ENCODE data around the gene UNCX. TPM values are rescaled to one million over a fixed set of nuclear protein-coding genes. Genes with fewer than 3 reads are reported as not detected.

The UNCX gene
- total and polyA plus RNA-seq, 2 experiments from 2014 or later = not detected

DNA sequence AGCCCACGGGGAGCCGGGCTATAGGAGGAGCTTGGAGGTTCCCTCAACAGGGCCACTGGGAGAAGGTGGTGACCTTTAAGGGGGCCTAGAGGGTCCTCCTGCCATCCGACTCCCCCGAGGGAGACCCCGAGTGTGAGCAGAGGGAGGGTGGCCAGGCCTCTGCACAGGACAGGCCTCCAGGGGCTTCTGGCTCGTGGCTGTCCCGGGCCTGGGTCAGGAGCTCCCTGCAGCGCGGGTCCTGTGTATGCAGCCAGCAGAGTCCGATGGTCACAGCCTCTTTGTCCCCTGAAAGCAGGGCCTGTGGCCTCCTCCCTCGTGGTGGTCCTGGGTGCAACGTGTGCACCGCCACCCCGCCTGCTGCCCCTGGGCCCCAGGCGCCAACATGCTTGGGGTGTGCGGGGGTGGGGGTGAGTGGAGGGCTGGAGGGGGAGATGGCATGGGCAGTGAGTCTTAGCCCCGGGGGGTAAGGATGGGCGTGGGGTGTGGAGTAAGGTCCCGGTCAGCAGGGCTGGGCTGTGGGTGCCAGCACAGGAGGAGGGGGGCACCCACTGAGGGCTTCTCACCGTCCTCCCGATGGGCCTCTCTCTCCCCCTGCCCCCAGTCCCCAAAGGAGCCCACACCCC, 27.1 kb downstream of the UNCX start:
- Mint-ChIP-seq H3K4me1 (peaks cover 2% of the 10 kb centered on the region; the same call in 1 of the 3 replicates), H3K4me3 (no peak overlapping the region), H3K27ac (no peak overlapping the region), H3K27me3 (ENCODE audit: insufficient read depth, low read depth, poor library complexity) (peaks cover 2% of the 10 kb centered on the region), H3K36me3 (ENCODE audit: low read depth) (no peaks in the 10 kb centered on the region), H3K9me3 (no peaks in the 10 kb centered on the region; the same call in 2 of the 3 replicates)
- ATAC-seq (no peak), DNase-seq (ENCODE audit: low spot score) (no peak)
- Histone ChIP-seq H2AFZ (no peak overlapping the region), H3K79me2 (replicated peaks; ENCODE audit: insufficient read depth) (no peaks in the 10 kb centered on the region), H3K9me2 (ENCODE audit: insufficient read depth) (no peaks in the 10 kb centered on the region), H3K4me3 (no peak overlapping the region), H3K27ac (ENCODE audit: low read depth) (no peak overlapping the region), H3K4me2 (no peak overlapping the region), H3F3A (replicated peaks; ENCODE audit: low read depth) (no peaks in the 10 kb centered on the region), H4K20me1 (replicated peaks; ENCODE audit: insufficient read depth) (no peaks in the 10 kb centered on the region), H3K4me1 (ENCODE audit: insufficient read depth) (no peaks in the 10 kb centered on the region), H3K36me3 (ENCODE audit: insufficient read depth) (no peaks in the 10 kb centered on the region), H3K27me3 (ENCODE audit: insufficient read depth) (no peaks in the 10 kb centered on the region)
- TF ChIP-seq STAT1 (IDR thresholded peaks at IDR 0.05; ENCODE audit: unreplicated experiment) (no peak), CREB1 (CRISPR knock-in tag; IDR thresholded peaks at IDR 0.05; ENCODE audit: low read depth) (no peak), EZH2phosphoT487 (IDR thresholded peaks at IDR 0.05; ENCODE audit: unreplicated experiment) (no peak), POLR2AphosphoS5 (IDR thresholded peaks at IDR 0.05; ENCODE audit: low read depth) (no peak), NANOG (IDR thresholded peaks at IDR 0.05; ENCODE audit: borderline replicate concordance) (no peak), ZNF331 (CRISPR knock-in tag; IDR thresholded peaks at IDR 0.05; ENCODE audit: low read depth) (no peak), JUNB (IDR thresholded peaks at IDR 0.05; ENCODE audit: unreplicated experiment) (no peak), EZH2 (IDR thresholded peaks at IDR 0.05; ENCODE audit: low read depth, unreplicated experiment) (no peak)
- TF ChIP-seq, protein P1, sequence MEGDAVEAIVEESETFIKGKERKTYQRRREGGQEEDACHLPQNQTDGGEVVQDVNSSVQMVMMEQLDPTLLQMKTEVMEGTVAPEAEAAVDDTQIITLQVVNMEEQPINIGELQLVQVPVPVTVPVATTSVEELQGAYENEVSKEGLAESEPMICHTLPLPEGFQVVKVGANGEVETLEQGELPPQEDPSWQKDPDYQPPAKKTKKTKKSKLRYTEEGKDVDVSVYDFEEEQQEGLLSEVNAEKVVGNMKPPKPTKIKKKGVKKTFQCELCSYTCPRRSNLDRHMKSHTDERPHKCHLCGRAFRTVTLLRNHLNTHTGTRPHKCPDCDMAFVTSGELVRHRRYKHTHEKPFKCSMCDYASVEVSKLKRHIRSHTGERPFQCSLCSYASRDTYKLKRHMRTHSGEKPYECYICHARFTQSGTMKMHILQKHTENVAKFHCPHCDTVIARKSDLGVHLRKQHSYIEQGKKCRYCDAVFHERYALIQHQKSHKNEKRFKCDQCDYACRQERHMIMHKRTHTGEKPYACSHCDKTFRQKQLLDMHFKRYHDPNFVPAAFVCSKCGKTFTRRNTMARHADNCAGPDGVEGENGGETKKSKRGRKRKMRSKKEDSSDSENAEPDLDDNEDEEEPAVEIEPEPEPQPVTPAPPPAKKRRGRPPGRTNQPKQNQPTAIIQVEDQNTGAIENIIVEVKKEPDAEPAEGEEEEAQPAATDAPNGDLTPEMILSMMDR (conservative IDR thresholded peaks at IDR 0.05; ENCODE audit: low read depth in 2 of 2) = no peak
- TF ChIP-seq, protein P2, sequence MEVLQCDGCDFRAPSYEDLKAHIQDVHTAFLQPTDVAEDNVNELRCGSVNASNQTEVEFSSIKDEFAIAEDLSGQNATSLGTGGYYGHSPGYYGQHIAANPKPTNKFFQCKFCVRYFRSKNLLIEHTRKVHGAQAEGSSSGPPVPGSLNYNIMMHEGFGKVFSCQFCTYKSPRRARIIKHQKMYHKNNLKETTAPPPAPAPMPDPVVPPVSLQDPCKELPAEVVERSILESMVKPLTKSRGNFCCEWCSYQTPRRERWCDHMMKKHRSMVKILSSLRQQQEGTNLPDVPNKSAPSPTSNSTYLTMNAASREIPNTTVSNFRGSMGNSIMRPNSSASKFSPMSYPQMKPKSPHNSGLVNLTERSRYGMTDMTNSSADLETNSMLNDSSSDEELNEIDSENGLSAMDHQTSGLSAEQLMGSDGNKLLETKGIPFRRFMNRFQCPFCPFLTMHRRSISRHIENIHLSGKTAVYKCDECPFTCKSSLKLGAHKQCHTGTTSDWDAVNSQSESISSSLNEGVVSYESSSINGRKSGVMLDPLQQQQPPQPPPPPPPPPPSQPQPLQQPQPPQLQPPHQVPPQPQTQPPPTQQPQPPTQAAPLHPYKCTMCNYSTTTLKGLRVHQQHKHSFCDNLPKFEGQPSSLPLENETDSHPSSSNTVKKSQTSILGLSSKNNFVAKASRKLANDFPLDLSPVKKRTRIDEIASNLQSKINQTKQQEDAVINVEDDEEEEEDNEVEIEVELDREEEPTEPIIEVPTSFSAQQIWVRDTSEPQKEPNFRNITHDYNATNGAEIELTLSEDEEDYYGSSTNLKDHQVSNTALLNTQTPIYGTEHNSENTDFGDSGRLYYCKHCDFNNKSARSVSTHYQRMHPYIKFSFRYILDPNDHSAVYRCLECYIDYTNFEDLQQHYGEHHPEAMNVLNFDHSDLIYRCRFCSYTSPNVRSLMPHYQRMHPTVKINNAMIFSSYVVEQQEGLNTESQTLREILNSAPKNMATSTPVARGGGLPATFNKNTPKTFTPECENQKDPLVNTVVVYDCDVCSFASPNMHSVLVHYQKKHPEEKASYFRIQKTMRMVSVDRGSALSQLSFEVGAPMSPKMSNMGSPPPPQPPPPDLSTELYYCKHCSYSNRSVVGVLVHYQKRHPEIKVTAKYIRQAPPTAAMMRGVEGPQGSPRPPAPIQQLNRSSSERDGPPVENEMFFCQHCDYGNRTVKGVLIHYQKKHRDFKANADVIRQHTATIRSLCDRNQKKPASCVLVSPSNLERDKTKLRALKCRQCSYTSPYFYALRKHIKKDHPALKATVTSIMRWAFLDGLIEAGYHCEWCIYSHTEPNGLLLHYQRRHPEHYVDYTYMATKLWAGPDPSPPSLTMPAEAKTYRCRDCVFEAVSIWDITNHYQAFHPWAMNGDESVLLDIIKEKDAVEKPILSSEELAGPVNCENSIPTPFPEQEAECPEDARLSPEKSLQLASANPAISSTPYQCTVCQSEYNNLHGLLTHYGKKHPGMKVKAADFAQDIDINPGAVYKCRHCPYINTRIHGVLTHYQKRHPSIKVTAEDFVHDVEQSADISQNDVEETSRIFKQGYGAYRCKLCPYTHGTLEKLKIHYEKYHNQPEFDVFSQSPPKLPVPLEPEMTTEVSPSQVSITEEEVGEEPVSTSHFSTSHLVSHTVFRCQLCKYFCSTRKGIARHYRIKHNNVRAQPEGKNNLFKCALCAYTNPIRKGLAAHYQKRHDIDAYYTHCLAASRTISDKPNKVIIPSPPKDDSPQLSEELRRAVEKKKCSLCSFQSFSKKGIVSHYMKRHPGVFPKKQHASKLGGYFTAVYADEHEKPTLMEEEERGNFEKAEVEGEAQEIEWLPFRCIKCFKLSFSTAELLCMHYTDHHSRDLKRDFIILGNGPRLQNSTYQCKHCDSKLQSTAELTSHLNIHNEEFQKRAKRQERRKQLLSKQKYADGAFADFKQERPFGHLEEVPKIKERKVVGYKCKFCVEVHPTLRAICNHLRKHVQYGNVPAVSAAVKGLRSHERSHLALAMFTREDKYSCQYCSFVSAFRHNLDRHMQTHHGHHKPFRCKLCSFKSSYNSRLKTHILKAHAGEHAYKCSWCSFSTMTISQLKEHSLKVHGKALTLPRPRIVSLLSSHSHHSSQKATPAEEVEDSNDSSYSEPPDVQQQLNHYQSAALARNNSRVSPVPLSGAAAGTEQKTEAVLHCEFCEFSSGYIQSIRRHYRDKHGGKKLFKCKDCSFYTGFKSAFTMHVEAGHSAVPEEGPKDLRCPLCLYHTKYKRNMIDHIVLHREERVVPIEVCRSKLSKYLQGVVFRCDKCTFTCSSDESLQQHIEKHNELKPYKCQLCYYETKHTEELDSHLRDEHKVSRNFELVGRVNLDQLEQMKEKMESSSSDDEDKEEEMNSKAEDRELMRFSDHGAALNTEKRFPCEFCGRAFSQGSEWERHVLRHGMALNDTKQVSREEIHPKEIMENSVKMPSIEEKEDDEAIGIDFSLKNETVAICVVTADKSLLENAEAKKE (CRISPR knock-in tag; IDR thresholded peaks at IDR 0.05) = no peak
- TF ChIP-seq, protein P3, sequence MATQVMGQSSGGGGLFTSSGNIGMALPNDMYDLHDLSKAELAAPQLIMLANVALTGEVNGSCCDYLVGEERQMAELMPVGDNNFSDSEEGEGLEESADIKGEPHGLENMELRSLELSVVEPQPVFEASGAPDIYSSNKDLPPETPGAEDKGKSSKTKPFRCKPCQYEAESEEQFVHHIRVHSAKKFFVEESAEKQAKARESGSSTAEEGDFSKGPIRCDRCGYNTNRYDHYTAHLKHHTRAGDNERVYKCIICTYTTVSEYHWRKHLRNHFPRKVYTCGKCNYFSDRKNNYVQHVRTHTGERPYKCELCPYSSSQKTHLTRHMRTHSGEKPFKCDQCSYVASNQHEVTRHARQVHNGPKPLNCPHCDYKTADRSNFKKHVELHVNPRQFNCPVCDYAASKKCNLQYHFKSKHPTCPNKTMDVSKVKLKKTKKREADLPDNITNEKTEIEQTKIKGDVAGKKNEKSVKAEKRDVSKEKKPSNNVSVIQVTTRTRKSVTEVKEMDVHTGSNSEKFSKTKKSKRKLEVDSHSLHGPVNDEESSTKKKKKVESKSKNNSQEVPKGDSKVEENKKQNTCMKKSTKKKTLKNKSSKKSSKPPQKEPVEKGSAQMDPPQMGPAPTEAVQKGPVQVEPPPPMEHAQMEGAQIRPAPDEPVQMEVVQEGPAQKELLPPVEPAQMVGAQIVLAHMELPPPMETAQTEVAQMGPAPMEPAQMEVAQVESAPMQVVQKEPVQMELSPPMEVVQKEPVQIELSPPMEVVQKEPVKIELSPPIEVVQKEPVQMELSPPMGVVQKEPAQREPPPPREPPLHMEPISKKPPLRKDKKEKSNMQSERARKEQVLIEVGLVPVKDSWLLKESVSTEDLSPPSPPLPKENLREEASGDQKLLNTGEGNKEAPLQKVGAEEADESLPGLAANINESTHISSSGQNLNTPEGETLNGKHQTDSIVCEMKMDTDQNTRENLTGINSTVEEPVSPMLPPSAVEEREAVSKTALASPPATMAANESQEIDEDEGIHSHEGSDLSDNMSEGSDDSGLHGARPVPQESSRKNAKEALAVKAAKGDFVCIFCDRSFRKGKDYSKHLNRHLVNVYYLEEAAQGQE (IDR thresholded peaks at IDR 0.05; ENCODE audit: unreplicated experiment) = no peak
- TF ChIP-seq, protein P4, sequence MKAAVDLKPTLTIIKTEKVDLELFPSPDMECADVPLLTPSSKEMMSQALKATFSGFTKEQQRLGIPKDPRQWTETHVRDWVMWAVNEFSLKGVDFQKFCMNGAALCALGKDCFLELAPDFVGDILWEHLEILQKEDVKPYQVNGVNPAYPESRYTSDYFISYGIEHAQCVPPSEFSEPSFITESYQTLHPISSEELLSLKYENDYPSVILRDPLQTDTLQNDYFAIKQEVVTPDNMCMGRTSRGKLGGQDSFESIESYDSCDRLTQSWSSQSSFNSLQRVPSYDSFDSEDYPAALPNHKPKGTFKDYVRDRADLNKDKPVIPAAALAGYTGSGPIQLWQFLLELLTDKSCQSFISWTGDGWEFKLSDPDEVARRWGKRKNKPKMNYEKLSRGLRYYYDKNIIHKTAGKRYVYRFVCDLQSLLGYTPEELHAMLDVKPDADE (IDR thresholded peaks at IDR 0.05) = no peak
